HG03066 (cell line): Measurements from ENCODE around the gene TSPAN17.

ENCODE experiments used
- ATAC-seq: cut with Tn5 transposase; IDR thresholded peaks from one replicate; pipeline ENCODE4 v1.9.1; 2021; ENCODE audit warnings: low read depth; ENCODE audit not compliant: unreplicated experiment

The TSPAN17 gene

GRCh38 chr5:176620333-176620981, 26.8 kb upstream of the TSPAN17 start:
- ATAC-seq, result no peak

DNA sequence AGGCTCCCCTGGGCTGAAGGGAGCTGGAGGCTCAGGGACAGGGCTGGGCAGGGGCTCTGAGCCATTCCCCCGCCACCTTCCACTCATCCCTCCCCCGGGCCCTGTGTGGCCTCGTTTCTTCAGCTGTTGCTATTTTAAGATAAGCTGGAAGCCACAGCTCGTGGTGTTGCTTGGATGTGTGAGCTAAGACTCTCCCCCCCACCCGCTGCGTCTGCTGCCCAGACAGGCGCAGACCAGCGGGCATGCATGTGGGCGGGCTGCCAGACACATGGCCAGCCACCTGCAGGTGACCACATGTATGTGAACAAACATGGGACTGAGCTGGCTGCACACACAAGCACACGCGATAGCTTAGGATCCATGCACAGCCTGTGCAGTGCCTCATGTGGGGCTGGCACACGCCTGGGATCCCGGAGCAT, 25.6 kb upstream of the TSPAN17 start:
- no peak for ATAC-seq

GRCh38 chr5:176624142-176624541, 23.1 kb upstream of the TSPAN17 start:
- no peak for ATAC-seq

DNA sequence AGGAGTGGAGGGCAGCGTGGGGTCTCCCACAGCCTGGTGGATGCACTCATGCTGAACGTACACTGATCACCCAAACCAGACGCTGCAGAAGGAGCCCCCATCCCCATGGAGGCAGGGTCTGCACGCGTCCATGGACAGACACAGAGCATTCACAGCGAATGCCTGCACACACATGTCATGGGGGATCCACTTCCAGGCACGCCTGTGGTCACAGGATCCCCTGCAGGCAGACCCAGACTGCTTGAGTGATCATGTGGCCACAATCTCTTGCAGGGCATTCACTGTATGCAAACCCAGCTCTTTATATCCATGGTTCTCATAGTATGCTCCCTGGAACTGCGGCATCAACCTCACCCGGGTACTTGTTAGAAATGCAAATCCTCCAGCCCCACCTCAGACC, 22.3 kb upstream of the TSPAN17 start:
- no peak for ATAC-seq

GRCh38 chr5:176625512-176625911, 21.8 kb upstream of the TSPAN17 start:
- ATAC-seq, result no peak

DNA sequence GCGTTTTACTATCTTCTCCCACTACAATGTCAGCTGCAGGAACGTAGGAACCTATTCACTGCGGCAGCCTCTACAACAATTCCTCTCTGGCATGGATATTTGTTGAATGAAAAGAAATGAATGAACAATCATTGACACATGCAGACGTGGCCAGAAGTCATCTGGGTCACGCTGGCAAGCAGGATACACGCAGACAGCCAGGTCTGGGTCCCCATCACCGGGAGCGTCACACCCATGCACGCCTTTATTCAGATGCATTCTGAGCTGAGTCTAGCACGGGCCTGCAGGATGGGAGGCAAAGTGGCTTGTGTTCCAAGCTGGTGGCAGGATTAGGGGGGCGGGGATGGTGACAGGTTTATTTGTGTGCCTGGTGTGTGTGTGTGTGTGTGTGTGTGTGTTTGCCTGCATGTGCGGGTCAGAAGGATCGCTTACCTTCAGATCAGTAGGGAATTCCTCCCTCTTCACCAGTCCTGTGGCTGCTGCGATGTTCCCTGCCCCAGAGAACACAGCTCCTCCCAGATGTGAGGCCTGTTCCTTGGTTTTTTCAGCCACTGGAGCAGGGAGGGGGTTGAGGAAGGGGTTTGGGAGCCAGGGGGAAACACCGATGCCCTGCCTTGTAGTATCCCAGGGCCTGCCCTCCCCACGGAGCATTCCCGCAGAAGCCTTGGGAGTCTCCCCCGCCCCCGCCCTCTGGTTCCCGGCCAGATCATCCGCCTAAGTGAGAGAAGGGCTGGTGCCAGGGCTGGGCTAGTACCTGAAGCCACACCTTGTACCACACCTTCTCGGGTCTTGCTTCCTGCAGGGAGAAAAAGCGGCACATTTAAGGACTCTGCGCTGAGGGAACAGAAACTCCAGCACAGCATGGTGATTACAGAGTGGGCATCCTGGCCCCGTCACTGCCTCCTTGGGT, 21.1 kb upstream of the TSPAN17 start:
- no peak for ATAC-seq

GRCh38 chr5:176626876-176627236, 20.4 kb upstream of the TSPAN17 start:
- no peak for ATAC-seq

GRCh38 chr5:176627582-176627981, 19.7 kb upstream of the TSPAN17 start:
- no peak for ATAC-seq

DNA sequence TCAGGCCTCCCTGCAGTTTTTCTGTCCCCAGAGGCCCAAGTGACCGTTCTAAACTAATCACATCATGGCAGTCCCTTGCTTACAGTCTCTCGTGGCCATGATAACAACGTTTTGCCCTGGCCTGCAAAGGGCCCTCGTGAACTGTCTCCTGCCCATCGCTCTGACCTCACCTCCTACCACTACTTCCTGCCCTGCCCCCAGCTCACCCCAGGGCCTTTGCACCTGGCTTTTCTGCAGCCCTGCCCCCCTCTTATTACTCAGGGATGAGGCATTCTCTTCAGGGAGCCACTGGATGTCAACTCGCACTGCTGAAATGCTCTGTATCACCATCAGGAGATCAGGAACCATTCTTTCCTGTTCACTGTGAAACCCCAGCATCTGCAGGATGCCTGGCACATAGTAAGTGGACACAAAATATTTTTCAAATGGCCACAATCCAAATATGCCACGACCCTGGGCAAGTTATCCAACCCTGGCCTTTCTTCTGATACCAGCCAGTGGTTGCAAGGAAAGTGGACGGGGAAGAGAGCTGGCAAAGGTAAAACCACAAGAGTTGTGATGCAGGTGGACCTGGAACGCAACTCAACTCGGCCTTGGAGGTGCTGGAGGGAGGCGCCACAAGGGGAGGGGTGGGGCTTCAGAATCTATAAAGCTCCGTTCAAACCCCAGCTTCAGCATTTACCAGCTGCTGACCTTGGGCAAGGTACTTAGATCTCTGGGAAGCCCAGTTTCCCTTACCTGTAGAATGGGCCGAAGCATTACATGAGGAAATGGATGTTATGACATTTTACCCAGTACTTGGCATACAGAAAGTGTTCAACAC, 18.7 kb upstream of the TSPAN17 start:
- ATAC-seq, result no peak

DNA sequence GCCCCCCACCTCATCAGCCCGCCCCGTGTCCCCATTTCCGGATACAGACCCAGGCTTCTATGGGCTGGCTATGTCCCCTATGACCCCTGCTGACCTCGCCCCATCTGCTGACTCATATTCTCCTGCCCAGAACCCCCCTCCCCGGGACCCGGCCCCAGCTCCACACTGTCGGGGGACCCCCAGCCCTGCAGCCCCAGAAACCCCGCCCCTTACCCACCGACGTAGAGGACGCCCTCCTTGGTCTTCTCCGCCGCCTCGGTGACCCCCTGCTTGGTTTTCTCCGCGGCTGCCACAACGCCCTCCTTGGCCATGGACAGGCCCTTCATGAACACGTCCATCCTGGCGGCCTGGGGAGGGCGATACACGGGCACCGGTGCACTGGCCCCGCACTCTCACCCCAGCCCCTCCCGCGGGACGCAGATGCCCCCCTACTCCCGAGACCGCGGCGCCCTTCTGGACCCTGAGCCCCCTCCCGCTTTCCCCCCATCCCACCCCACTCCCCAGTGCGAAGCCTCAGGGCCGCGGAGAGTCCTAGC, 17.9 kb upstream of the TSPAN17 start:
- no peak for ATAC-seq

GRCh38 chr5:176629853-176630680, 17.2 kb upstream of the TSPAN17 start, which contains the start of the genes EIF4E1B and SNCB:
Gene EIF4E1B (plus strand): TSS chr5:176630675. CDS start chr5:176642788, 12,113 bp downstream.
Gene SNCB (minus strand): TSS chr5:176630534. CDS start chr5:176629654, 880 bp downstream.
- no peak for ATAC-seq

- no peak for ATAC-seq
Observed at GRCh38 chr5:176630681-176631222, 16.5 kb upstream of the TSPAN17 start.

DNA sequence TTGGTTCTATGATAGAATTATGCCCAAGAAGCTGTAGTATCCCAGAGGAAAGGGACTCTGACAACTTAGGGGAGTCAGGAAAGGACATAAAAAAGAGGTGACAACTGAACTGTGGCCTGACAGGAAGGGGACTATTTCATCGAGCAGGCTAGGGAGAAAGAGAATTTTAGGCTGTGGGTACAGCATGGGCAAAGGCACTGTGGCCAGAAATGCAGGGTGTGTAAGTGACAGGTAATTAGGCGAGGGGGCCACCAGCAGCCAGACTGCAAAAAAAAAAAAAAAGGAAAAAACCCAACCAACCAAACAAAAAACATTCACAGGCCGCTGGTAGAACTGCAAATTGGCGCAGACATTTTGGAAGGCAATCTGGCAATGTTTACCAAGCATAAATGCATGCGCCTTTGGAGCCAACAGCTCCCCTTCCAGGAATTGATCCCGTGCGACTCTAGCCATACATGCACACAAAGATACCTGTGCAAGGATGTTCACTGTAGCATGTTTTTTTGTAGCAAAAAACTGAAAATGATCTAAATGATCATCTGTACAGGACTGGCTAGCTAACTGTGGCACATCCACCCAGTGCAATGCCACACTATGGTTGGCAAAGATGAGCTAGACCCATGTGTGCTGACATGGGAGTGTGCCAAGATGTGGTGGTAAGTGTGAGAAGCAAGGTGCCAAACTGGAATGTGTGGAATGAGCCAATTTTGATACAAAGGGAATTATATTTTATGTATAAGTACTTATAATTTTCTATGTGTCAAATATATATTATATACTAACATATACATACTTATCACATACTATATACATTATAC, 15.7 kb upstream of the TSPAN17 start:
- no peak for ATAC-seq

DNA sequence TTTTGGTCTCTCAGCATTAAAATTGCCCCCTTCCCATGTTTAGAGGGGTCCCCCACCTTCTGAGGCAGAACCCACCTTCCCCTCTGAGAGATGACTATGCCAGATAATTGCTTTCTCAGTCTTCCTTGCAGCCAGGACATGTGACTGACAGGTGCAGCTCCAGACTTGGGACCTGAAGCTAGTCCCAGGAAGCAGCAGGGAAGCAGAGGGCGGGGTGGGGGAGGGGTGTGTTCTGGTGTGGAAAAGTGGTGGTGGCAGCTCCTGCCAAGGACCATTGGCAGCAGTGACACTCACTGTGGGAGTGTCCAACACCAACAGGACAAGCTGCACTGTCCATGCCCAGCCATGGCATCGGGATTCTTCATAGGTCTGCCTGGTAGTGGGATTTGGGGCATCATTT, 14.5 kb upstream of the TSPAN17 start:
- no peak for ATAC-seq

DNA sequence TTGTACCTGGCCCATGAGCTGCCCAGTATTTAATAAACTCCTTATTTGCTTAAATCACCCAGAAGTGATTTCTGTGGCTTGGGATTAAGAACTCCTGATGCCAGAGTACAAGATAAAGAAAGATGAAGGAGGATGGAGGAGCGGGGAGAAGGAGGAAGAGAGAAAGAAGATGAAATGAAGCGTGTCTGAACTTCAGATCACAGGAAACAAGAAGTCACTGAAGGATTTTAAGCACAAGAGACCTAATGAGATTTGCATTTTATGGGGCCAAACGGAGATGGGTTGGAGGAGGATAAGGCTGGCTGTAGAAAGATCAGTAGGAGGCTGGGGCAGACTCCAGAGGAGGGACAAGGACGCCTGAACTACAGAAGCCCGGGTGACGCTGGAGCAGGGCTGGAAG, 13.7 kb upstream of the TSPAN17 start:
- no peak for ATAC-seq

DNA sequence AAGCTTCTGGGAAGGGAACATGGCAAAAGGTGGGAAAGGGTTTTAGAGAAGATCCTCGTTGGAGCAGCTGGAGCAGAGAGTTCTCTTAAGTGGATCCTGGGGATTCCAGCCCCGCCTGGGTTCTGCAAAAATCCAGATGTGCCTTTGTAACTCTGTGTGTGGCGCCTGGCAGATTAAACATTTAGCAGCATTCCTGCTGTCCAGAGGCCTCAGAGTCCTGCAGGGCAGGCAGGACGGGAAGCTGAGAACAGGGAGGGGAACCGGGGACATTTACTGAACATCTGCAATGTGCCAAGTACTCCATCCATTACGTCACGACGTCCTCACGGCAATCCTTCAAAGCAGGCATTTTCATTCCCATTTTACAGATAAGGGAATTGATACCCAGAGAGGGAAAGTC, 10.9 kb upstream of the TSPAN17 start:
- ATAC-seq, result no peak

DNA sequence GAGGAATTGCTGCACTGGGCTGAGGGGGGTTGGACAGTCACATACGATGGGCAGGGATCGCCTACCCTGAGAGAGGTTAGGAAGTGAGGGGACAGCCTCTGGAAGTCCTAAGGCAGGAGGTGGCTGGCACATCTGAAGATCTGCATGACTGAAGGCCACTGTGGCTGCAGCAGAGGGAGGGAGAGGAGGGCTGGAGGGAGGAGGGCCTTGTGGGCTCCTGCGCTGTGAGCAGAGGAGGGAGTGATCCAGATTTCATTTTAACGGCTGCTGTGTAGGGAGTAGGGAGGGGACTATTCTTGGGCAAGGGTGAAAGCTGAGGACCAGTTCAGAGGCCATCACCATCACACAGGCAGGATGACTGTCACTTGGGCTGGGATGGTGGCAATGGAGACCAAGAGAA, 9.7 kb upstream of the TSPAN17 start:
- ATAC-seq, result no peak

- ATAC-seq, result no peak
Observed at GRCh38 chr5:176638437-176638836, 8.8 kb upstream of the TSPAN17 start.

DNA sequence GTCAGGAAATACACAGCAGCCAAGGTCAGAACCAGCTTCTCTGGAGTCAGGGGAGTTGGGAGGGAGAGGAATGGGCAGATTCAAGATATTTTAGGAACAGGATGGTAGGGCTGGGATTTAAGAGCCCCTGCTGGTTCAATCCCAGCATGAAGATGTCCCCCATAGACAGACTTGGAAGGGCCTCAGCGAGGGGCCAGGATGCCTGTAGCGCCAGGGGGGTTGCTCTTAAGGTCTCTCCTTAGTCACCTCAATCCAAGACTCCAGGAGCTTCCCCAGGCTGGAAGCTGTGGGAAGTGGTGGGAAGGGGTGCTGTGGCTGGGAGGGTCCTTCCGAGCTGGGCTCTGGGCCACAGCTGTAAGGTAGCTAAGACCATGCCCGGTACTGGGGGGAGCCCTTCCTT, 8.1 kb upstream of the TSPAN17 start:
- ATAC-seq, result no peak
